GM18868 (cell line): ENCODE results near the gene GPR42.
"Not testable (repeated sequence)": the region's sequence is repeated elsewhere in the genome, so short reads cannot be mapped to it uniquely, and the experiment has no call there.

Source experiments
- ATAC-seq: cut with Tn5 transposase; IDR thresholded peaks from one replicate; pipeline ENCODE4 v1.9.1; 2021; ENCODE audit warnings: mild to moderate bottlenecking, moderate library complexity; ENCODE audit not compliant: unreplicated experiment

The GPR42 gene

DNA sequence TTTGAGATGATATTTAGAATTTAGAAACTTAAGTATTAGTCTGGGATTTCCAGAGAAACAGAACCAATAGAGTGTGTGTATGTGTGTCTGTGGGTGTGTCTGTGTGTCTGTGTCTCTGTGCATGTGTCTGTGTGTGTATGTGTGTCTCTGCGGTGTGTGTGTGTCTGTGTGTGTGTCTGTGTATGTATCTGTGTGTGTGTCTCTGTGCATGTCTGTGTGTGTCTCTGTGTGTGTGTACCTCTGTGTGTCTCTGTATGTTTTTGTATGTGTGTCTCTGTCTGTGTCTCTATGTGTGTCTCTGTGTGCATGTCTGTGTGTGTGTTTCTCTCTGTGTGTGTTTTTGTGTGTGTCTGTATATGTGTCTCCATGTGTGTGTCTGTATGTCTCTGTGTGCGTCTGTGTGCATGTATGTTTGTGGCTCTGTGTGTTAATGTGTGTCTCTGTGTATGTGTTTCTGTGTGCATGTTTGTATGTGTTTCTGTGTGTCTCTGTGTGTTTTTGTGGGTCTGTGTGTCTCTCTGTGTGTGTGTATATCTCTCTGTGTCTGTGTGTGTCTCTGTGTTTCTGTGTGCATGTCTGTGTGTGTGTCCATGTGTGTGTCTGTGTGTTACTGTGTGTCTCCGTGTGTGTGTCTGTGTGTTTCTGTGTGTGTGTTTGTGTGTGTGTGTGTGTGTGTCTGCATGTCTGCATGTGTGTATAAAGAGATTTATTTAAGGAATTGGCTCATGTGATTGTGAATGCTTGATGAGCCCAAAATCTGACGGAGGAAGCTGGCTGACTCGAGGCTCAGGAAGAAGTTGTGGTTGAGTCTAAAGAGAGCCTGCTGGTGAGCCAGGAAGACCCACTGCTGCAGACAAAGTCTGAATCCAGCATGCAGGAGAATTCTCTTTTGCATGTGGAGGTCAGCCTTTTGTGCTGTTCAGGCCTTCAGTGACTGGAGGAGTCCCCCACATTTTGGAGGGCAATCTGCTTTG lies 22.2 kb downstream of the GPR42 start:
- ATAC-seq = no peak

DNA sequence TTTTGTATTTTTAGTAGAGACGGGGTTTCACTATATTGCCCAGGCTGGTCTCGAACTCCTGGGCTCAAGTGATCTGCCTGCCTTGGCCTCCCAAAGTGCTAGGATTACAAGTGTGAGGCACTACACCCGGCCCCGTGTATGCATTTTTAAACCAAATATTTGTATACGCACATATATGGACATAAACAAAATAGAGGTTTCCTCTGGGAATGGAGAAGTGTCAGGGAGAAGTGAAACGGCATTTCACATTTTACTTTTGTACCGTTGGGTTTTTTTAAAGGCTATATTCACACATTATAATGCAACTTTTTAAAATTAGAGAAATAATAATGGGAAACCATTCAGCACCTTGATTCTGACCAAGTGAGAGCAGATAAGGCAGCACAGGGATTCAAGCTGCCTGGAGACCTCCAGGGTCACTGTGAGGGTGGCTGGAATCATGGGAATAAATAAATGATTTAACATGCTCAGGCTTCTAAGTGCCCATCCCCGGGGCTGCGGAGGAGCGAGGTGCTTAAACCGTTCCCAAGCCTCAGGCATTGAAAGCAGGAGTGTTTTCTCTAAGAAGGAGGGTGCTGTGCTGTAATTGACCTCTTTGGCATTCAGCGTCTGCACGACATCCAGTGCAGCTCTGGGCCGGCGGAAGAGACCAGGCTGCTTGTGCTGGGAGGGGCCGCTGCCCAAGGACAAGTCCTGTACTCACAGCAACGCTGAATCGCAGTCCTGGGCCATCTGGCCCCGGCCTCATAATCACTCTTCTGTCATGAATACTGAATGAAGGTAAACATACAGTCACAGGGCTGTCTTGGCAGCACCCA lies 24.7 kb downstream of the GPR42 start:
- ATAC-seq = no peak

DNA sequence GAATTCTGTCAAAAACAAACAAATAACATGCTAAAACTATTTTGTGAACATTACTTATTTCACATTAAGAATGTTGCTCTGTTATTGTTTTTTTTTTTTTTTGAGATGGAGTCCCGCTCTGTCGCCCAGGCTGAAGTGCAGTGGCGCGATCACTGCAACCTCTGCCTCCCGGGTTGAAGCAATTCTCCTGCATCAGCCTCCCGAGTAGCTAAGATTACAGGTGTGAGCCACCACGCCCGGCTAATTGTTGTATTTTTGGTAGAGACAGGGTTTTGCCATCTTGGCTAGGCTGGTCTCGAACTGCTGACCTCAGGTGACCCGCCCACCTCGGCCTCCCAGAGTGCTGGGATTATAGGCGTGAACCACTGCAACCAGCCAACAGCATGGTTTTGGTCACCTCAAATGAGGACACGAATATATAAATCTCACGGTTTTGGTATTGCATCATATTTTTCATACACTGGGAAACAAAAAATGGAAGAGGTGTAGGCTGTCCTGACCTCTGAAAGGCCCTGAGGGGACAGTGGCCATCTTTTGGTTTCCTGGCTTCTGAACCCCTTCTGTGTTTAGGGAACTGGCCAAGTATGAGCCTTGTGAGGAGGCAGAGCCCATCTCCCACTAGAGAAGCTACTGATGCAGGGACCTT lies 25.5 kb downstream of the GPR42 start:
- no peak for ATAC-seq

DNA sequence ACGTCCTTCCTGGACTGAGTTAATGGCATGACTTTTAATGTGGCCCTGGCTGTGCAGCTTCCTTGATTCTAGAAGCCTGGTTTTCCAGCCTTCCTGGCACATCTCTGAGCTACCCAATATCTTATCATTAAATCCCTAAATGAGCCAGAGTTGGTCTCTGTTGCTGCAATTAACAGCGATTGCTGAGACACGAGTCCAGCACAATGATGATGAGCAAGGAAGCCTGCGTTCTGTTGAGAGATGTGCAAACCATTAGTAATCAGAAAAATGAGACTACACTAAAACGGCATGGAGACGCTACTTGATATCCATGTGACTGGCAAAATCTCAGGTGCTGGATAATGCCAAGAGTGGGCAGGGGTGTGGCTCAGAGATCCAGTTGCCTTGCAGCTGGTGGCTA lies 26.2 kb downstream of the GPR42 start:
- no peak for ATAC-seq

DNA sequence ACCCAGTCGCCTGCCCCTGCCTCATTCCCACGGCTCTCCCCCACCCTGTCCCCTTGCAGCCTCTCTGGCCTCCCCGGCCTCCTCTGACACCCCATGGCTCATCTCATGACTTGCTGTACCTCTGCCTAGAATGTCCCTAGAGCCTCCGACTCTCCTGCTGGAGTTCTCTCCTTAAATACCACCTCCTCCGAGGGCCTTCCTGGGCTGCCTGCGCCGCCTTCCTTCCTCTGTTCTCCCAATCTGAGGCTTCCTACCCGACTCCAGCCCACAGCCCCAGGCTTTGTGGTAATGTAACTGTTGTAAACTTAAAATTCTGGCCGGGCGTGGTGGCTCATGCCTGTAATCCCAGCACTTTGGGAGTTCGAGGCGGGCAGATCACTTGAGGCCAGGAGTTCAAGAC lies 27.7 kb downstream of the GPR42 start:
- ATAC-seq = no peak

DNA sequence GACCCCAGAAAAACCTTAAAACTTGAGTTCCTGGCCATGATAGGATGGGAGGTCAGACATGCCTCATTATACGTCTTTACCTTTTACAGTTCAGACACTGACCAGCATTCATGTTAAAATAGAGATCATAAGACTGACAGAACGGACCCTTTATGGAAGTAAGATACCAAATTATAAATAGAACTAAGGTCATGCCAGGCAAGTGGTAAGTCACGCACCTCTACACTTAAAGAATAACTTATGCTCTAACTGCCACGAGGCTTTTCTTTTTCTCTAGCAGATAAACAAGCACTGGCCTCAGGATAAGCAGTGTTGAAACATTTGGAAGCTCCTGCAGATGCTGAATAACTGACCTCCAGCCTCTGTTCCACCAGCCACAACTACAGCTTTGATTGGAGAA lies 28.4 kb downstream of the GPR42 start:
- no peak for ATAC-seq

DNA sequence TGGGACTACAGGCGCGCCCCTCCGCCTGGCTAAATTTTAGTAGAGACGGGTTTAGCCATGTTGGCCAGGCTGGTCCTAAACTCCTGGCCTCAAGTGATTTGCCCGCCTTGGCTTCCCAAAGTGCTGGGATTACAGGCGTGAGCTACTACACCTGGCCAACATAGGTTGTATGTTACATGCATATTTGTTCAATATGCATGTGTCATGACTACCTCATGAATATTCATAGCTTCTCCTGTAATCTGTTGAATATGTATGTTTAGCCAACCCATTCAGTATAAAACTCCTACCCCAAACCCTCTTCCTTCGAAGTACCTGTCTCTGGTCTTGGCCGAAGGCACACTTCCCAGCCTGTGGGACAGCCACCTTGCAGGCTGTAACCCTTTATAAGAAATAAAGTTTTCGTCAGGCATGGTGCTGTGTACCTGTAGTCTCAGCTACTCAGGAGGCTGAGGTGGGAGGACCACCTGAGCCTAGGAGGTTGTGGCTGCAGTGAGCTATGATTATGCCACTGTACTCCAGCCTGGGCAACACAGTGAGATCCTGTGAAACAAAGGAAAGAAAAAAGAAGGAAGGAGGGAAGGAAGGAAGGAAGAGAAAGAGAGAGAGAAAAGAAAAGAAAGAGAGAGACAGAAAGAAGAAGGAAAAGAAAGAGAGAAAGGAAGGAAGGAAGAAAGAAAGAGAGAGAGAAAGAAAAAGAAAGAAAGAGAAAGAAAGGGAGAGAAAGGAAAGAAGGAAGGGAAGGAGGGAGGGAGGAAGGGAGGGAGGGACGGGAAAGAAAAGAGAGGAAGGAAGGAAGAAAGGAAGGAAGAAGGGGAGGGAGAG lies 29.3 kb downstream of the GPR42 start:
- no peak for ATAC-seq

DNA sequence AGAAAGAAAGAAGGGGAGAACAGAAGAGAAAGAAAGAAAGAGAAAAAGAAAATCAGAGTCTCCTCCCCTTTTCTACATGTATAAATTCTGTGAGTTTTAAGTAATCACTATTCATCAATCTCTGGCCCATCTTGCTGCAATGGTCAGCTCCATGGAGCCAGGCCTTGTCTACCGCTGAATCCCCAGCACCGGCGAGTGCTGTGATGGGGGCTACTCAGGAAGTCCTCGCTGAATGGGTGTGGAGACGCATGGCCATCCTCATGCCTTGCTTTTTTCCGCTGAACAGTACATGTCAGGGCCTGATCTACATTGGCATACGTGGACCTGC lies 29.9 kb downstream of the GPR42 start:
- ATAC-seq = no peak

DNA sequence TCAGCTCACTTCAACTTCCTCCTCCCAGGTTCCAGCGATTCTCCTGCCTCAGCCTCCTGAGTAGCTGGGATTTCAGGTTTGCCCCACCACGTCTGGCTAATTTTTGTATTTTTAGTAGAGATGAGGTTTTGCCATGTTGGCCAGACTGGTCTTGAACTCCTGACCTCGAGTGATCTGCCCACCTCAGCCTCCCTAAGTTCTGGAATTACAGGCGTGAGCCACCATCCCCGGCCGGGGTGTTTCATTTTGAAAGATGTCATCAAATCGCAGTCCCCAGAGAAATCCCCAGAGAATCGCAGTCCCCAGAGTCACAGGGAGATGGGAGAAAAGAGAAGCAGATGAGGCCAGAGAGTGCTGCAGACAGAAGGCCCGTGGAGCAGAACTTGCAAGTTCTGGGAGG lies 30.5 kb downstream of the GPR42 start:
- not testable (repeated sequence) for ATAC-seq

DNA sequence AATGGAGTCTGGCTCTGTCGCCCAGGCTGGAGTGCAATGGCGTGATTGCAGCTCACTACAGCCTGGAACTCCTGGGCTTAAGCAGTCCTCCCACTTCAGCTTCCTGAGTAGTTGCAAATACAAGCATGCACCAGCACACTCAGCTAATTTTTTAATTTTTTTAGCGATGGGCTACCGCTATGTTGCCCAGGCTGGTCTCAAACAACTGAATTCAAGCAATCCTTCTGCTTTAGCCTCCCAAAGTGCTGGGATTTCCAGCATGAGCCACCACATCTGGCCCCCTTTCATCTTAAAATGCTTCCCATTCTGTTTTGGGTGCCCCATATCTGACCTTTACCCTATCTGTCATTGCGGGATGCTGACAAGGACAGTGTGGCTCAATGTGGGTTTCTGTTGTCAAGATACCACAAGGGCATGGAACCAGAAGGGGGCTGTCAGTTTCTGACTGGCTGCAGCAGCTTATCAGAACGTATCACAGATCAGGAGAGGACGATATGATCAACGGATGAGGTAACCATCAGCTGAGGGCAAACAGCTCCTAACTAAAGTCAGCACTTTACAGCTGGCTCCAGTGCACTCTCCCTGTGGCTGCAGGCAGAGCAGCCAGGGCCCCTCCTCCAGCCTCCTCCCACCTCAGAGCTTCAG lies 32.4 kb downstream of the GPR42 start:
- no peak for ATAC-seq

DNA sequence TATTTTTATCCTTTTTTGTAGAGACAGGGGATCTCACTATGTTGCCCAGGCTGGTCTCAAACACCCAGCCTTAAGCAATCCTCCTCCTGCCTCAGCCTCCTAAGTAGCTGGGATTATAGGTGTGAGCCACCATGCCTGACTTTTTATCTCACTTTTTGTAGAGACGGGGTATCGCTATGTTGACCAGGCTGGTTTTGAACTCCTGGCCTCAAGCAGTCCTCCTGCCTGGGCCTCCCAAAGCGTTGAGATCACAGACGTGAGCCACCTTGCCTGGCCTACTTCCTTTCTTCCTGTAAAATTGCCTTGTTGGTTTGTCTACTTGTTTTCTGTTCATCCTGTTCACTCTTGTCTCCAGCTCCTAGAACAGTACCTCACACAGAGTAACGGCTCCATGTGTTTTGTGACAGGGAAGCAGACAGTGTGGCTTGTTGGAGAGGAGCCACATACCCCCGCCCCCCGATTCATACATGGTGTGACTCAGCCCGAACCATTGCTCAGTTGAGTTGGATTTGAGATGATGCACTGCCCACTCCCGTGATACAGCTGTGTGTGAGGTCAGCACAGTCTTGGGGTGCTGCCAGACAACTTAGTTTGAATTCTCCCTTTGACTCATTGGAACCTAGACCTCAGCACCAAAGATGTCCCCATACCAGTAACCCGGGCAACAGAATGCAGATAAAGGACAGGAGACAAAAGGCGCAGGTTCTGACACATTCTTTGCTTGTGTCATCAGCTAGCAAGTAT lies 34.2 kb downstream of the GPR42 start:
- peak; percentile 77 for ATAC-seq

DNA sequence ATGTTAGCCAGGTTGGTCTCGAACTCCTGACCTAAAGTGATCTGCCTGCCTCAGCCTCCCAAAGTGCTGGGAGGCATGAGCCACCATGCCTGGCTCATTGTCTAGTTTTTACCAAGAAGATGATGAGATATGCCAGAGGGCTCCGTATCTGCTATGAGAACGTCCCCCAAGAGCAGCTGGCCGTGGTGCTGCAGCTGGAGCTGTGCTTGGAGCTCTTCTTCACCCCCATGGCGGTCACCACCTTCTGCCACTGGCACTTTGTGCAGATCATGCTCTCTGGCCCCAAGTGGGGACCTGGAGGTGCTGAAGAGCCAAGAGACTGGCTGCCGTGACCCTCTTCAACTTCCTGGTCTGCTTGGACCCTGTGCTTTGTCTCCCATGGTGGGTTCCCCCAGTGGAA lies 36.8 kb downstream of the GPR42 start:
- no peak for ATAC-seq

DNA sequence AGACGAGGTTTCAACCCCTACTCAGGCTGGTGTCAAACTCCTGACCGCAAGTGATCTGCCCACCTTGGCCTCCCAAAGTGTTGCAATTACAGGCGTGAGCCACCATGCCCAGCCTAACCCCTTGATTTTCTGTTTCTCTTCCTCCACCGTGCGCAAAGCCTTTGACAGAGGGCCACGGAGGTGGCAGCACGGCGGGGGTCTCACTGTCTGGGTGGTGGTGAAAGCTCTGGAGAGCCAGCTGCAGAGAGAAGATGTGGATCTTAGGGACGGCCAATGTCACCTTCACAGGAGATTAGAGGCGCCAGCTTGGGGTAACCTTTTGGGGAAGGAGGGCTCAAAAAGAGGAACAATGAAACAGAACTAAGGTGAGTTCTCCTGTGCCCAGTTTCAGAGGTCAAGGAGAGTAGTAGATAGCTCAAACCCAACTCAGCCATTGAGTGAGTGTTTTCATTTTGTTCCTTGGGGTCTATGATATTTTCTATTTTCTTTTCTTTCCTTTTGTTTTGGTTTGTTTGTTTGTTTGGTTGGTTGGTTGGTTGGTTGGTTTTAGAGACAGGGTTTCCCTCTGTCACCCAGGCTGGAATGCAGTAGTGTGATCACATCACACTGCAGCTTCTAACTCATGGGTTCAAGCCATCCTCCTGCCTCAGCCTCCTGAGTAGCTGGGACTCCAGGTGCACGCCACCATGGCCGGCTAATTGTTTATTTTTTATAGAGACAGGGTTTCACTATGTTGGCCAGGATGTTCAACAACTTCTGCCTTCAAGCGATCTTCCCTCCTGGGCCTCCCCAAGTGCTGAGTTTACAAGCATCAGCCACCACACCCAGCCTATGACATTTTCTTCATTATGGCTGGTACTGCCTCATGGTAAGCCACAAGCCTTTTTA lies 37.7 kb downstream of the GPR42 start:
- peak; percentile 49 for ATAC-seq

DNA sequence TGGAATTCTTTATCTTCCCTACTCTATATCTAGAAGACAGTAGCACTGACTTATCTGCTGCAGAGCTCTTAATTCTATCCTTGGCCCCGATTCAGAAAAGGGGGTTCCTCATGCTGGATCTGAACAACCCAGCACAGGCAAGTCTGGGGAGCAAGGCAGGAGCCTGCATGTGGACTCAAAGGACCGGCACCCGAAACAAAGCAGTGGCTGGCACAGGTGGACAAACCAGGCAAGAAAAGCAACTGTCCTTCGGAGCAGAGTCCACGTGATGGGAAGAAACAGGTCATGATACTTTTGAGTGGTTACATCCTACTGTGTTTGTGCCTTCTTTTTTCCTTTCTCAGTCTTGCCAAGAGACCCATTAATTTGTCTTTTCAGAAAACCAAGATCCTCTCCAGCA lies 38.3 kb downstream of the GPR42 start:
- ATAC-seq = no peak

DNA sequence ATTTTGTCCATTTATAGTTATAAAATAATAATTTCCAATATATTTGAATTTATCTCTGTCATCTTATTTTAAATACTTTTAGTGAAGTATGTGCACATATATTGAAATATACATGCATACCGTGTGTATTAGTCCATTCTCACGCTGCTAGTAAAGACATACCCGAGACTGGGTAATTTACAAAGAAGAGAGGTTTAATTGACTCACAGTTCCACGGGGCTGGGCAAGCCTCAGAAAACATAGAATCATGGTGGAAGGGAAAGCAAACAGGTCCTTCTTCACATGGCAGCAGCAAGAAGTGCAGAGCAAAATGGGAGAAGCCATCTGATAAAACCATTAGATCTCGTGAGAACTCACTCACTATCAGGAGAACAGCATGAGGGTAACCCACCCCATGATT lies 39.6 kb downstream of the GPR42 start:
- ATAC-seq = no peak

DNA sequence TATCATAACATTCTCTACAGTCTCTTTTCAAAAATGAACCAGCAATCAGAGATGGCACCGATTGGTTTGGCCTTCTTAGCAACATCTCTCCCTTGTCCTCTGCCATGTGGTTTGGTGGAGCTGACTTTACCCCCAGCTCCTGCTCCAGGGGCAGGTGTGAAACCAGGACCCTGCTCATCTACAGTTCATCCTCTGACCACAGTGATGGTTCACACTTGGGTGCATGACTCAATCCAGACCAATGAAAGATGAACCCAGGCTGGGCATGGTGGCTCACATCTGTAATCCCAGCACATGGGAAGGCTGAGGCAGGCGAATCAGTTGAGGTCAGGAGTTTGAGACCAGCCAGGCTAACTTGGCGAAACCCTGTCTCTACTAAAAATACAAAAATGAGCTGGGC lies 43.6 kb downstream of the GPR42 start:
- ATAC-seq = no peak

DNA sequence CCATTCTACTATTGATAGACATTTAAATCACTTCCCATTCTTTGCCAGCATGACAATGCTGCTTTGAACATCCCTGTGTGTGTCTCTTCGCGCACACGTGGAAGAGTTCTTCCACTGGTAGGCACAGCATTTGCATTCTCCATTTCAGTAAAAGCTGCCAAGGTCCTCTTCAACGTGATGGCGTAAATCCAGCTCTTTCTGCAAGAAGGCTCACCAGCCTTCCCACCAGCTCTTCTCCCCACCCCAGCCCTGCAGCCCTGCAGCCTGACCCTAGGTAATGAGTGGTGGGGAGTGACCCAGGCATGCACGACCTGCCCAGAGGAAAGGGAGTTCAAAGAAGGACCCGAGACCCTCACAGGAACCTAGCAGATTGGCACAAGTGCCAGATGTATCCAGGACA lies 45.5 kb downstream of the GPR42 start:
- no peak for ATAC-seq

DNA sequence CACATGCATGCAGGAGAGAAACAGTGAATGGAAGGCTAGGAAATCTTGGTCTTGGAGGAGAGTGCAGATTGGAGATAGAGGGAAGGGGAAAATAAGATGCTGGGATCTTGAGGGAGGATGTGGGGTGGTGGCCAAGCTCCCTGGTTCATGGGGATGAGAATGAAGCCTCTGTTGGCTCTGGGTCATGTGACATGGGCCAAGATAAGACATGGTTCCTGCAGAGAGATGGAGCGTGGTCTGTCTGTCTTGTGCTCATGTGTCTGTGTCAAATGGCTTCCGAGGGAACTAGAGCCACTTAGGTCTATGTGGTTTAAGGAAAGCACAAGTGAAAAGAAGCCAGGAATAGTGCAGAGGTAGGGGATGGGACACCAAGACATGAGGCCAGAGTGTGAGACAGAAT lies 46.4 kb downstream of the GPR42 start:
- no peak for ATAC-seq
